Gastroesophageal sphincter (tissue), 4 donors: ENCODE results near the gene GAST. TPM values are rescaled to one million over a fixed set of nuclear protein-coding genes. Genes with fewer than 3 reads are reported as not detected.
A peak's percentile ranks its signal among the peaks of the same experiment; 100 is the strongest.
"Not testable (repeated sequence)": the region's sequence is repeated elsewhere in the genome, so short reads cannot be mapped to it uniquely, and the experiment has no call there.

Source experiments
- ATAC-seq: fragments of 150-250 bp; one replicate; pipeline ENCODE4 v1.9.1; 2016; ENCODE audit warnings: mild to moderate bottlenecking, moderate library complexity
- H3K27ac ChIP-seq, 4 donors: fragments of 200-600 bp; sonication (generic) in 3 of 4; 1 replicate in 3 of 4; 2 replicates in 1 of 4; pipeline ENCODE4 v1.5.1; 2016 to 2019
- H3K27me3 ChIP-seq: fragments of 200-600 bp; sonication (generic); one replicate; pipeline ENCODE4 v1.5.1; 2019
- H3K36me3 ChIP-seq, 2 donors: fragments of 200-600 bp; sonication (generic); one replicate each; pipeline ENCODE4 v1.5.1; 2019; ENCODE audit warnings: control low read depth in 1 of 2
- H3K4me1 ChIP-seq, 3 donors: fragments of 200-600 bp; sonication (generic); 1 replicate in 2 of 3; 2 replicates in 1 of 3; pipeline ENCODE4 v1.5.1; 2016 to 2019; ENCODE audit warnings: control low read depth in 2 of 3
- H3K4me3 ChIP-seq, 2 donors: fragments of 200-600 bp; sonication (generic); one replicate each; pipeline ENCODE4 v1.5.1; 2019; ENCODE audit warnings: mild to moderate bottlenecking in 1 of 2, moderate library complexity in 1 of 2
- H3K9me3 ChIP-seq, 3 donors: fragments of 200-600 bp; sonication (generic); one replicate each; pipeline ENCODE4 v1.5.1; 2017 to 2019; ENCODE audit warnings: control low read depth in 2 of 3
- CTCF ChIP-seq, 4 experiments: fragments of 200-600 bp in 2 of 4; fragments of 450-650 bp in 2 of 4; sonication (generic) in 1 of 4; IDR thresholded peaks; one replicate each; pipeline ENCODE4 v1.5.1; 2017 to 2019; ENCODE audit warnings: antibody characterized with exemption in 4 of 4, mild to moderate bottlenecking in 2 of 4, moderate library complexity in 2 of 4
- EP300 ChIP-seq: sonication (generic); formaldehyde crosslinking; IDR thresholded peaks from one replicate; pipeline ENCODE4 v1.6.1; 2017; ENCODE audit warnings: antibody characterized with exemption, mild to moderate bottlenecking
- POLR2A ChIP-seq, 2 donors: fragments of 450-650 bp; IDR thresholded peaks; one replicate each; pipeline ENCODE4 v1.6.1; 2017; ENCODE audit warnings: antibody characterized with exemption in 2 of 2, mild to moderate bottlenecking in 2 of 2, moderate library complexity in 1 of 2
- POLR2AphosphoS5 ChIP-seq: sonication (generic); formaldehyde crosslinking; IDR thresholded peaks from one replicate; pipeline ENCODE4 v1.6.1; 2017; ENCODE audit warnings: antibody characterized with exemption
- WGBS, 2 donors: methylation state at CpG; one replicate each; pipeline ENCODE4 v1.1.5; 2018; ENCODE audit warnings: low coverage in 1 of 2; 5-methylcytosine and 5-hydroxymethylcytosine counted together
- total RNA-seq, 4 donors: library from RNA; depleted of rRNA; stranded (reverse); fragments of >200 nt; gene quantifications; one replicate each; pipeline ENCODE4 v1.1.0, GENCODE V29; 2016

The GAST gene
- total RNA-seq, 4 donors from 2014 or later: not detected

GRCh38 chr17:41684035-41684434, 28.1 kb upstream of the GAST start:
- 59% methylated on average over 3 of the region's 4 CpGs; no CpG with 5 or more reads in 1 of the 2 donors for WGBS, 2 donors
- Histone ChIP-seq H3K36me3 (no peaks in the 10 kb centered on the region), H3K27me3 (no peaks in the 10 kb centered on the region), H3K4me3 (no peak overlapping the region), H3K9me3 (no peaks in the 10 kb centered on the region), H3K27ac (no peak overlapping the region), H3K4me1 (peaks cover 0 to 7% (median 3%) of the 10 kb centered on the region in 3 donors)
- ATAC-seq: no peak
- TF ChIP-seq POLR2A (IDR thresholded peaks at IDR 0.05): no peak
- TF ChIP-seq EP300: no peak
- TF ChIP-seq CTCF (IDR thresholded peaks at IDR 0.05): no peak
- no peak for TF ChIP-seq POLR2AphosphoS5

GRCh38 chr17:41685753-41686152, 26.4 kb upstream of the GAST start:
- H3K4me3 ChIP-seq, ATAC-seq, H3K9me3 ChIP-seq, H3K27me3 ChIP-seq, H3K27ac ChIP-seq: not testable (repeated sequence)
- peaks cover 0 to 18% (median 11%) of the 10 kb centered on the region in 3 donors for H3K4me1 ChIP-seq
- 89 to 91% methylated on average over 7 to 8 of the region's 13 CpGs for WGBS, 2 donors
- peaks cover 5 to 14% of the 10 kb centered on the region in 2 donors for H3K36me3 ChIP-seq

GRCh38 chr17:41686281-41686680, 25.9 kb upstream of the GAST start:
- Histone ChIP-seq H3K27me3 (no peaks in the 10 kb centered on the region), H3K9me3 (no peaks in the 10 kb centered on the region), H3K4me3 (no peak overlapping the region), H3K4me1 (peaks cover 0 to 24% (median 15%) of the 10 kb centered on the region in 3 donors), H3K27ac (no peak overlapping the region), H3K36me3 (peaks cover 5 to 19% of the 10 kb centered on the region in 2 donors)
- TF ChIP-seq CTCF (IDR thresholded peaks at IDR 0.05) (no peak), POLR2AphosphoS5 (no peak), EP300 (no peak), POLR2A (IDR thresholded peaks at IDR 0.05) (no peak)
- 63 to 80% methylated on average over 1 to 2 of the region's 4 CpGs for WGBS, 2 donors
- ATAC-seq: no peak

GRCh38 chr17:41687828-41688640, 24.1 kb upstream of the GAST start:
- Histone ChIP-seq H3K36me3 (peaks cover 5 to 37% of the 10 kb centered on the region in 2 donors), H3K4me1 (peaks cover 0 to 34% (median 15%) of the 10 kb centered on the region in 3 donors), H3K4me3 (peak overlapping the region; percentile 42 to 90), H3K27me3 (no peaks in the 10 kb centered on the region), H3K27ac (peak overlapping the region; percentile 83 to 100 (median 99)), H3K9me3 (no peaks in the 10 kb centered on the region)
- no peak for TF ChIP-seq EP300
- TF ChIP-seq CTCF (IDR thresholded peaks at IDR 0.05): peak in 1 of 4 experiments; percentile 4
- ATAC-seq: no peak
- 10 to 13% methylated on average over 15 to 21 of the region's 23 CpGs for WGBS, 2 donors

- TF ChIP-seq EP300: no peak
- TF ChIP-seq POLR2A (IDR thresholded peaks at IDR 0.05): peak; percentile 100
- TF ChIP-seq POLR2AphosphoS5: peak; percentile 100
- H3K27ac ChIP-seq: peak within 1 kb of the TSS; percentile 96 to 100 (median 99)
- no peaks in the 10 kb centered on the region for H3K9me3 ChIP-seq
- peak within 1 kb of the TSS; percentile 65 to 90 for H3K4me3 ChIP-seq
- peaks cover 0 to 34% (median 15%) of the 10 kb centered on the region in 3 donors for H3K4me1 ChIP-seq
- peak; percentile 90 for ATAC-seq
- peaks cover 5 to 45% of the 10 kb centered on the region in 2 donors for H3K36me3 ChIP-seq
- WGBS, 2 donors: 0% methylated on average over 12 of the region's 81 CpGs; no CpG with 5 or more reads in 1 of the 2 donors
- H3K27me3 ChIP-seq: no peaks in the 10 kb centered on the region
Measured at GRCh38 chr17:41688641-41689496, 23.3 kb upstream of the GAST start, which contains the start of gene EIF1. EIF1 (plus strand) TSS chr17:41688885; CDS start chr17:41689039, 154 bp downstream.
